B cell (primary cell): Measurements from ENCODE around the gene CCDC83. TPM values are rescaled to one million over a fixed set of nuclear protein-coding genes. Genes with fewer than 3 reads are reported as not detected.

ENCODE experiments used
- ATAC-seq: fragments of 200-7000 bp; cut with Tn5 transposase; one replicate; pipeline ENCODE4 v1.10.0; 2021; ENCODE audit warnings: low read depth, mild to moderate bottlenecking, moderate number of reproducible peaks, moderate library complexity
- CTCF ChIA-PET: fragments of 350-600 bp; sonication (Branson Sonifier 250); formaldehyde crosslinking; loops from one replicate; lab custom pipeline; 2021; ENCODE audit warnings: antibody characterized with exemption, inconsistent platforms; lab: Charles Lee
- POLR2A ChIA-PET: fragments of 350-600 bp; sonication (Branson Sonifier 250); formaldehyde crosslinking; loops from one replicate; lab custom pipeline; 2021; ENCODE audit warnings: antibody characterized with exemption; lab: Charles Lee
- DNase-seq: peaks from one replicate; pipeline ENCODE4 v3.0.0; 2013
- H2AFZ ChIP-seq: 2 replicates; pipeline ENCODE4 v1.6.1; 2012; ENCODE audit warnings: mild to moderate bottlenecking, low read depth, low read length; ENCODE audit not compliant: insufficient read depth, poor library complexity, severe bottlenecking
- H3K27ac ChIP-seq, 2 donors: 1 replicate in 1 of 2; 2 replicates in 1 of 2; pipeline ENCODE4 v1.5.1; 2012 to 2013; ENCODE audit warnings: low read length in 2 of 2, mild to moderate bottlenecking in 2 of 2, moderate library complexity in 1 of 2
- H3K27me3 ChIP-seq, 4 experiments: fragments of 200-600 bp in 1 of 4; sonication (generic) in 1 of 4; replicated peaks in 1 of 4; 1 replicate in 2 of 4; 2 replicates in 2 of 4; pipeline versions ENCODE4 v1.6.1 to v1.7.0; 2013 to 2016; ENCODE audit warnings: low read length in 3 of 4, mild to moderate bottlenecking in 2 of 4, mixed read lengths in 1 of 4, moderate library complexity in 1 of 4; ENCODE audit not compliant: insufficient read depth in 4 of 4, control insufficient read depth in 3 of 4; ENCODE audit errors: control extremely low read depth in 1 of 4
- H3K36me3 ChIP-seq, 2 experiments: replicated peaks in 1 of 2; 1 replicate in 1 of 2; 2 replicates in 1 of 2; pipeline versions ENCODE4 v1.6.1 to v1.7.1; 2013; ENCODE audit warnings: low read length in 1 of 2; ENCODE audit not compliant: insufficient read depth in 2 of 2, control insufficient read depth in 1 of 2; ENCODE audit errors: control extremely low read depth in 1 of 2, extremely low read depth in 1 of 2
- H3K4me1 ChIP-seq, 2 donors: fragments of 200-600 bp in 1 of 2; sonication (generic) in 1 of 2; 1 replicate in 1 of 2; 2 replicates in 1 of 2; pipeline versions ENCODE4 v1.5.1 to v1.6.1; 2013 to 2017; ENCODE audit warnings: low read length in 2 of 2; ENCODE audit not compliant: control insufficient read depth in 2 of 2, insufficient read depth in 2 of 2
- H3K4me2 ChIP-seq: replicated peaks from 2 replicates; pipeline ENCODE3; 2012; ENCODE audit warnings: mild to moderate bottlenecking, low read depth, low read length; ENCODE audit not compliant: poor library complexity, severe bottlenecking
- H3K4me3 ChIP-seq, 5 experiments: fragments of 200-600 bp in 1 of 5; sonication (generic) in 1 of 5; 1 replicate in 3 of 5; 2 replicates in 2 of 5; pipeline versions ENCODE4 v1.5.1 to v1.7.0; 2011 to 2016; ENCODE audit warnings: low read length in 4 of 5, mild to moderate bottlenecking in 4 of 5, low read depth in 2 of 5, control low read depth in 1 of 5, moderate library complexity in 1 of 5; ENCODE audit not compliant: insufficient read depth in 1 of 5; ENCODE audit errors: control extremely low read depth in 1 of 5, extremely low read depth in 1 of 5
- H3K79me2 ChIP-seq: fragments of 200-600 bp; sonication (generic); one replicate; pipeline ENCODE4 v1.6.0; 2016; ENCODE audit warnings: low read length; ENCODE audit not compliant: control insufficient read depth, insufficient read depth
- H3K9ac ChIP-seq: fragments of 200-600 bp; sonication (generic); 2 replicates; pipeline ENCODE4 v1.6.1; 2017; ENCODE audit warnings: mild to moderate bottlenecking, low read length, moderate library complexity
- H3K9me3 ChIP-seq, 3 donors: one replicate each; pipeline versions ENCODE4 v1.6.1 to v1.7.1; 2013; ENCODE audit warnings: low read length in 2 of 3; ENCODE audit not compliant: control insufficient read depth in 2 of 3, insufficient read depth in 1 of 3; ENCODE audit errors: control extremely low read depth in 1 of 3
- H4K20me1 ChIP-seq: 2 replicates; pipeline ENCODE4 v1.6.0; 2012; ENCODE audit warnings: mild to moderate bottlenecking, low read length; ENCODE audit not compliant: insufficient read depth, control insufficient read depth, poor library complexity, severe bottlenecking
- H3K27ac Mint-ChIP-seq: one replicate; pipeline ENCODE4 v1.8.0; 2021; ENCODE audit warnings: mixed read lengths
- H3K27me3 Mint-ChIP-seq: one replicate; pipeline ENCODE4 v1.8.0; 2021; ENCODE audit warnings: mixed read lengths
- H3K4me1 Mint-ChIP-seq: one replicate; pipeline ENCODE4 v1.8.0; 2021; ENCODE audit warnings: mixed read lengths
- H3K4me3 Mint-ChIP-seq: one replicate; pipeline ENCODE4 v1.8.0; 2021; ENCODE audit warnings: mixed read lengths
- H3K9me3 Mint-ChIP-seq: one replicate; pipeline ENCODE4 v1.8.0; 2022; ENCODE audit warnings: mixed read lengths; ENCODE audit not compliant: insufficient read depth
- EZH2 ChIP-seq: IDR thresholded peaks from 2 replicates; pipeline ENCODE4 v1.6.1; 2012; ENCODE audit warnings: borderline replicate concordance, low read depth, mild to moderate bottlenecking, moderate library complexity, low read length; ENCODE audit not compliant: insufficient read depth, poor library complexity, severe bottlenecking
- WGBS: methylation state at CpG from one replicate; pipeline ENCODE4 v1.1.5; 2013; ENCODE audit warnings: missing lambda C conversion rate; ENCODE audit not compliant: insufficient coverage; 5-methylcytosine and 5-hydroxymethylcytosine counted together
- intact Hi-C: fragments of 100-400 bp; cut with micrococcal nuclease; formaldehyde crosslinking; loops from one replicate; pipeline ENCODE4 v1.10.0; 2022
- polyA plus RNA-seq: library from polyadenylated mRNA; depleted of rRNA; stranded (reverse); fragments of >200 nt; gene quantifications from 2 replicates; pipeline ENCODE4 v1.2.3, GENCODE V29; 2012
- total RNA-seq, 2 donors: library from RNA; stranded (reverse); fragments of 120-200 nt in 1 of 2; gene quantifications; 1 replicate in 1 of 2; 2 replicates in 1 of 2; pipeline versions ENCODE4 v1.2.3 to v1.2.4, GENCODE V29; 2013 to 2022
- TF ChIP-seq, protein P1 (sequence below): fragments of 200-600 bp; IDR thresholded peaks from one replicate; pipeline ENCODE4 v1.8.0; 2022; ENCODE audit warnings: antibody characterized with exemption, mild to moderate bottlenecking

CCDC83 gene
- total and polyA plus RNA-seq, 2 donors (not counting 1 experiment from before 2014, with no cell fraction given), result not detected

DNA sequence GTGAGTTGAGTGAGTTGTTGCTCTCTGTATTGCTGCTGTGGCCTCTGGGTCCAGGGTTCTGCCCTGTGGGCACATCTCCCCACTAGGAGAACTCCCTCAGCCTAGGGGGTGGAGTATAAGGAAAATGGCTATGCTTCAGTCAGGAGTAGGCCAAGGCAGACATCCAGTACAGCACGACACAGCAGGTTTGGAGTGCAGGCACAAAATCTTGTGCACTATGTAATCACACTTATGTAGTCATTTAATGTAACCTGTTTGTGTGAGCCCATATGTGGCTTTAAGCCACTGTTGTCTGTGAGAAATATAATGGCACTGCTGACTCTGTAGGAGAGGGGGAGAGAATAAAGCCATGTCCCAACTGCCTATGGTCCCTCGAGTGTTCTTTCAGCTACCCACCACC, 90.1 kb downstream of the CCDC83 start:
- H3K27ac Mint-ChIP-seq, result no peak overlapping the region
- POLR2A ChIA-PET, result no interaction called here

DNA sequence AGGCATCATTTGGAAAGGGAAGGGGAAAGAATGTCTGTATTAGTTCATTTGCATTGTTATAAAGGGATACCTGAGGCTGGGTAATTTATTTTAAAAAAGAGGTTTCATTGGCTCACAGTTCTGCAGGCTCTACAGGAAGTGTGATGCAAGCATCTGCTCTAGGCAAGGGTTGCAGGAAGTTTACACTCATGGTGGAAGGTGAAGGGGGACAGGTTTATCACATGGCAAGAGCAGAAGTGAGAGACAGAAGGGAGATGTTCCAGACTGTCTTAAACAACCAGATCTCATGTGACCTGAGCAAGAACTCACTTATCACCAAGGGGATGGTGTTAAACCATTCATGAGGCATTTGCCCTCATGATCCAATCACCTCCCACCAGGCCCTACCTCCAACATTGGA, 90.6 kb downstream of the CCDC83 start:
- Histone ChIP-seq H4K20me1 (no peaks in the 10 kb centered on the region), H3K79me2 (no peaks in the 10 kb centered on the region), H3K27ac (no peak overlapping the region), H2AFZ (no peak overlapping the region), H3K4me3 (no peak overlapping the region), H3K4me2 (no peak overlapping the region), H3K9me3 (peaks cover 1 to 19% (median 8%) of the 10 kb centered on the region in 3 donors), H3K27me3 (no peaks in the 10 kb centered on the region), H3K4me1 (no peaks in the 10 kb centered on the region), H3K36me3 (no peaks in the 10 kb centered on the region), H3K9ac (no peak overlapping the region)
- POLR2A ChIA-PET, result no interaction called here
- TF ChIP-seq EZH2, result no peak
- TF ChIP-seq, protein P1, sequence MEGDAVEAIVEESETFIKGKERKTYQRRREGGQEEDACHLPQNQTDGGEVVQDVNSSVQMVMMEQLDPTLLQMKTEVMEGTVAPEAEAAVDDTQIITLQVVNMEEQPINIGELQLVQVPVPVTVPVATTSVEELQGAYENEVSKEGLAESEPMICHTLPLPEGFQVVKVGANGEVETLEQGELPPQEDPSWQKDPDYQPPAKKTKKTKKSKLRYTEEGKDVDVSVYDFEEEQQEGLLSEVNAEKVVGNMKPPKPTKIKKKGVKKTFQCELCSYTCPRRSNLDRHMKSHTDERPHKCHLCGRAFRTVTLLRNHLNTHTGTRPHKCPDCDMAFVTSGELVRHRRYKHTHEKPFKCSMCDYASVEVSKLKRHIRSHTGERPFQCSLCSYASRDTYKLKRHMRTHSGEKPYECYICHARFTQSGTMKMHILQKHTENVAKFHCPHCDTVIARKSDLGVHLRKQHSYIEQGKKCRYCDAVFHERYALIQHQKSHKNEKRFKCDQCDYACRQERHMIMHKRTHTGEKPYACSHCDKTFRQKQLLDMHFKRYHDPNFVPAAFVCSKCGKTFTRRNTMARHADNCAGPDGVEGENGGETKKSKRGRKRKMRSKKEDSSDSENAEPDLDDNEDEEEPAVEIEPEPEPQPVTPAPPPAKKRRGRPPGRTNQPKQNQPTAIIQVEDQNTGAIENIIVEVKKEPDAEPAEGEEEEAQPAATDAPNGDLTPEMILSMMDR, result no peak
- CTCF ChIA-PET, result no interaction called here
- no peak for DNase-seq
- H3K27me3 Mint-ChIP-seq, result no peaks in the 10 kb centered on the region
- ATAC-seq, result no peak
- no peak overlapping the region for H3K27ac Mint-ChIP-seq
- H3K9me3 Mint-ChIP-seq, result peaks cover 1% of the 10 kb centered on the region
- intact Hi-C loops, result no loop called here
- H3K4me1 Mint-ChIP-seq, result no peaks in the 10 kb centered on the region
- no peak overlapping the region for H3K4me3 Mint-ChIP-seq

More for the DNA sequence above, 90.1 kb downstream of the CCDC83 start:
- ATAC-seq (no peak), DNase-seq (no peak)
- H3K79me2 ChIP-seq, result no peaks in the 10 kb centered on the region
- H3K9ac ChIP-seq, result no peak overlapping the region
- CTCF ChIA-PET, result no interaction called here
- TF ChIP-seq, protein P1, result no peak
- TF ChIP-seq EZH2, result no peak
- H3K4me1 Mint-ChIP-seq, result no peaks in the 10 kb centered on the region
- H4K20me1 ChIP-seq, result no peaks in the 10 kb centered on the region
- no peak overlapping the region for H3K27ac ChIP-seq
- no peaks in the 10 kb centered on the region for H3K4me1 ChIP-seq
- peaks cover 1% of the 10 kb centered on the region for H3K9me3 Mint-ChIP-seq
- no peak overlapping the region for H3K4me3 Mint-ChIP-seq
- H3K27me3 Mint-ChIP-seq, result no peaks in the 10 kb centered on the region
- intact Hi-C loops, result no loop called here
- H3K4me3 ChIP-seq, result no peak overlapping the region
- no peaks in the 10 kb centered on the region for H3K27me3 ChIP-seq
- H3K4me2 ChIP-seq, result no peak overlapping the region
- no peaks in the 10 kb centered on the region for H3K36me3 ChIP-seq
- no CpG with 5 or more reads among the region's 2 CpGs for WGBS
- no peak overlapping the region for H2AFZ ChIP-seq
- H3K9me3 ChIP-seq, result peaks cover 1 to 19% (median 8%) of the 10 kb centered on the region in 3 donors
